GM18526 (cell line): ENCODE data around the gene MAGEB18.

Experiments
- POLR2A ChIP-seq: IDR thresholded peaks from 3 replicates; pipeline ENCODE4 v1.6.1; 2011; ENCODE audit not compliant: insufficient read length; ENCODE audit errors: extremely low read depth

Gene MAGEB18

DNA sequence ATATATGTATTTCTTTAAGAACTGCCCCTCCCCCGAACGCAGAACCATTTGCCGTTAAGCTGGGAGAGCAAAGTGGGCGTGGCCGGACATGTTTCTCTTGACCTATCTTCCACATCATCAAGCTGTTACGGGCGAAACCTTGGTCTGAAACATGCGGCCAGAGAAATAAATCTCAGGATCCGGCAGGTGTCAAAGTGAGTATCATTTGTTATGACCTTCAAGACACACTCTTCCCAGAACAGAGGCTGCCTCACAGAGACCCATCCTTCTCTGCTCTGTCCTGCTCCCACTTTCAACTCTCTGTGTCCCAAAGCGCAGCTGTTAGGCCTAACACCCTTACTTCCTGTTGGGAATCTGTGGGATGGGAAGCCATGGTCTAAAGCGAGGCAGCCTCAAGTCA is at the start of gene MAGEB18:
MAGEB18 (plus strand) TSS at position 70 of the 400 bp plus-strand sequence. CDS start 643 bp downstream, outside the sequence.
- no peak for TF ChIP-seq POLR2A

DNA sequence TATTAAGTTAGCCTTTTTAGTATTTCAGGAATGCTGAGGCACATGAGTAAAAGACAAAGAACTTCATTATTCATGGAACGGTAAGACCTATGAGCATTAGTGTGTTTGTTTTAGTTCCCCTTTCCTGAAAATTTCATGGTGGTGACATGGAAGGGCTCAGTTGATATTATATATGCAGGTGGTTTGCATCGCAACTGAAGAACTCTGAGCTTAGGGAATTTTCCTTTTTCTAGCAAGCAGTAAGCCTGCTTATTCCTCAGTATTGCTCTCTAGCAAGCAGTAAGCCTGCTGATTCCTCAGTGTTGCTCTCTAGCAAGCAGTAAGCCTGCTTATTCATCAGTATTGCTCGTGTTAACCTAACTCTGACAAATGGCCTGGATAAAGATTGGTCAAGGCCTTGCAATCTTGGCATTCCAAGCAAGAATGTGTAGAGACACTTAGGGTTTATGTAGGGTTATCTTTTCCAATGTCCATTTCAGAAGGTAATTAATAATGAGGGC is 37.7 kb upstream of the MAGEB18 start:
- TF ChIP-seq POLR2A, result no peak

DNA sequence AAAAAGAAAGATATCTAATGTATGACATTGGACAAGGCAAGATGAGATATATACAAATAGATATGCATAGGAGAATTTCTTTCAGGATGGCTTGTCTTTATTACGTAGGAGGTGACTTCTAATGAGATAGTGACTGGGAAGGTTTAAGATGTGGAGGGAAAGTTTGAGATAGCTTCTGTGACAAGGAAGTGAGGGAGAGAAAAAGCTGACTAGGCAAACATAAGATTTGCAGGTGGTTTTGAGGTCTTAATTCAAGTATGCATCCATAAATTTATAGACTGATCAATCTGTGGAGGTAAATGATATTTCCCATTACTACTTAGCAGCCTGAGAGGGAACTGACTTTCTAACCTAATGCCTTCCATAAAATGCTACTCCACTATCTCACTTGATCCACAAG is 29.0 kb upstream of the MAGEB18 start:
- no peak for TF ChIP-seq POLR2A

DNA sequence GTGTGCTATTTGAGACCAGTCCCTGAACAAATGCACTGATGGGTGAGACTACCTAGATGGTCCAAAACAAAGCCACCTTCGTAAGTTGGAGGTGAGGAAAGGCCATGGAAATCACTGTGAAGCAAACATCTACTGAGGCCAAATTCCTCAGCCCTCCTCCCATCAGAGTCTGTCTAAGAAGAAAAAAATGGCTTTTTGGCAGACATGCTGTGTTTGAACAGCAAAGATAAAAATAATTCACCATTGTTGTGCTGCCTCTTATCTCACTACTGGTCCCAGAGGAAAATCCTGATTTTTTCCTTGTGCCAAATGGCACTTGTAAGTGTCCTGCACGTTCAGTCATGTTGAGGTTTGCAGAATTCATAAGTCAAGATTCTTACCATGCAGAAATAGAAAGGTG is 7.9 kb downstream of the MAGEB18 start:
- TF ChIP-seq POLR2A, result no peak

DNA sequence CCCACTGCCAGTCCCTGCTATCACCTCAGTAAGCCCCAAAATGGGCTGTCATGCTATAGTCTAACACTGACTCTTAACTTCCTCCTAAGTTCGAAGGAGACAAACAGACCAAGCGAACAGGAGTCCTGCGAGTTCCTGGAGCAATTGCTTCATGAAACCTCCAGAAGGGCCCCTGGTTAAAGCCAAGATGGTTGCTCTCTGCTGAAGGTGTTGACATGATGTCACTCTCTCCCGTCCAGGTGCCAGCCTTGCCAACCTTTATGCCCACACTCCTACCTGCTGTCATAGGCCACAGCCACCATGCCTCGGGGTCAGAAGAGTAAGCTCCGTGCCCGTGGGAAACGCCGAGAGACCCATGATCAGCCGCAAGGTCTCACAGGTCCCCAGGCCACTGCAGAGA is 22.2 kb downstream of the MAGEB18 start, which contains the start of gene MAGEB6B:
MAGEB6B (plus strand) TSS at position 301 of the 400 bp plus-strand sequence; CDS start at position 301, 0 bp downstream.
- no peak for TF ChIP-seq POLR2A
